GM19438 (cell line): ENCODE measurements around the gene IL3.
"Not testable (repeated sequence)": the region's sequence is repeated elsewhere in the genome, so short reads cannot be mapped to it uniquely, and the experiment has no call there.

Experiments used
- ATAC-seq: cut with Tn5 transposase; IDR thresholded peaks from one replicate; pipeline ENCODE4 v1.9.1; 2021; ENCODE audit warnings: low read depth; ENCODE audit not compliant: unreplicated experiment

The IL3 gene

GRCh38 chr5:132089363-132089762 lies 28.9 kb downstream of the IL3 start:
- no peak for ATAC-seq

GRCh38 chr5:132090107-132090506 lies 29.7 kb downstream of the IL3 start:
- no peak for ATAC-seq

DNA sequence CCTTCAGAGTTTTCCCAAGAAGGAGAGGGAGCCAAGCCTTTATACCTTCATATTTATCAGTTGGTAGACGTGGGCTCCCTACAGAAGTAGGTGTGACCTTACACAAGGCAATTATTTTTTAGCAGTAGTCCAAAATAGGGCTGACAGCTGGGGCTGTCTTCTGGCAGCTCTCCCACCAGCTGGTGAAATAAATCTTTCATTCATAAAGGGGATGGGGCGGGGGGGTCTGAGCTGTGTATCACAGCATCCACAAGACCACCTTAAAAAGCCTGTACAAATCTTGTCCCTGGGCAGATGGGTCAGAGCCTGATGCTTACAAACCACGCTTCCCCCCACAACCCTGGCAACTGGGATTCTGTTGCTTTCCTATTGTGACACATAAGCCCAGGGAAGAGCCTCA lies 32.8 kb downstream of the IL3 start:
- ATAC-seq, result no peak

DNA sequence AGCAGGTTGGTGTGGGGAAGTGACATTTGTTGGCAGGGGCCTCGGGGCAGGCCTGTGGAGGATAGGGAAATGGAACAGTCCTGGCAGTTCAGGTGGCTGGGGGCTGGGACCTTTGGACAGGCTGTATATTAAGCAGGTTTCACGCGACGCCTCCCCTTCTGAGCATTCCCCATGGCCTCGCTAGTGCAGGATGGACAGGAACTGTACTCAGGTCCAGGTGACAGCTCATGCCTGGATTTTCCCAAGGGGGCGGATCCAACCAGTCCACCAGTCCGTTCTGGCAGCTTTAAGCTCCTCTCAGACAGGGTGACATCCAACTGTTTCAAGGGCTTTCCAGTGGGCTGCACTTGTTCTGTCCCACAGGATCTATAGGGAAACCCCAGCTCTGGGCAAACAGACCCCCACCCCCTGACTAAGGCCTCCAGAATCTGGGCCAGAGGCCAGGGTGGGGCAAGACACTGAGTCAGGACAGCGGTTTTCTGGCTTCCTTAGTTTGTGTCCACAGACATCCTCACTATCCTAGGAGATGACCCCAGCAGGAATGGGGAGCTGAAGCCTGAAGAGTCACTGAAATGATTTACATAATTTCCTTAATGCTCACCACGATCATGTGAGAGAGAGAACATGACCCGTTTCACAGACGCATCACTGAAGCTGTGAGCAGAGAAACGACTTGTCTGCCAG lies 34.1 kb downstream of the IL3 start:
- no peak for ATAC-seq

- ATAC-seq, result no peak
These were observed 34.6 kb downstream of the IL3 start for GRCh38 chr5:132095077-132095410.

DNA sequence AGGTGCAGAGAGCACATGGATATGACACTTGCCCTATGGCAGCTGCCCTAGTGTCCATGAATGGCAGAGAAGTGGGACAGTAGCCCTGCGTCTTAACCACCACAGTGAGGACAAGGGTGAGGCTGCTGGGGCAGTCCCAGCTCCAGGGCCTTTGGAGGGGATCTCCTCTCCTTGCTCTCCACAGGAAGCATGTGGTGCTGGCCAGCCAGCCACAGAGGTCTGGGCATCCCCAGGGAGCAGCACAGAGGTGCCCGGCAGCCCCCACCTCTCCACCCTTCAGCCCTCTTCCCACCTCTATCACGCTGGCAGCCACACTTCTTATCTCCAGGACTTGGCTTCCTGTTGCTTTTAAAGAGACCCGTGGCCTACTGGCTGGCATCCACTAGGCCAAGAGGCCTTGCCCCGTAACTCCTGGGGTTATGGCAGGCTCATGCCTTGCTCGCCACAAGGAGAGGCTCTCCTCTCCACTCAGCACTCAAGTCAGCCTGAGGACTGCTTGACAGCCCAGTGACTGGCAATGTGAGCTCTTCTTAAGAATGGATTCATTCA lies 35.0 kb downstream of the IL3 start:
- no peak for ATAC-seq

GRCh38 chr5:132096904-132097303 lies 36.4 kb downstream of the IL3 start:
- ATAC-seq, result no peak

DNA sequence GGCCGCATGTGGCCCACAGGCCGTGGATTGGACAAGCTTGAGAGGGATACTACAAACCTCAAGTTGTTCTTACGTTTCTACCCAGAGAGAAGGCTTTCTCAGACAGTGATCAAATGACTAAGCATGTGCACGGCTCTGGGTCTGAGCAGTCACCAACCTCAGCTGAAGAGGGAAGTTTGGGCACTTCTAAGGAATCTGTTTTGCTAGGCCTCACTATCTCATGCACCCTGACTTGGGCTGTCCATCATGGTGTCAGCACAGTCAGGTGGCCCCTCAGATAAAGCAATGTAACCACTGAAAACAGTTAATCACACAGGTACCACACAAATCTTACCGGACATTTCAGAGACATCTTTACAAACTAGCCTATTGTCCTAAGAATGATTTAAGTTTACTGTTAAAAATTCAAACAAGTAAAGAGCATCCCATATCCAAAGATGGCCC lies 37.7 kb downstream of the IL3 start:
- no peak for ATAC-seq

DNA sequence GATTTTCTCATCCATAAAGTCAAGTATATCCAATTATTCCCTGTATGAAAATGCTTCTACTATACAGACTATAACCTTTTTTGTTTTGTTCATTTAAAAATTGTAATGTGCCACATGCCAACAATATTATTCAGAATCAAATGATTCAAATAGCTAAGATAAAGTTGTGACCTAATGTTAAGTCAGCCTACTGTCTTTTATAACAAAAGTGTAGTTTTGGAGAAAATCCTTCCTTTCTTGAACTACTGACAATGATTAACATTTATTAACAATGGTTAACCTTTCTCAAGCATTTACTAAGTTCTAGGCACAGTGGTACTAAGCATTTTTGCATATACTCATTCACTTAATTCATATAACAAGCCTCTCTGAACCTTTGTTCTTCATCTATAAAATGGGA lies 38.2 kb downstream of the IL3 start:
- ATAC-seq, result no peak

GRCh38 chr5:132099076-132099748 lies 38.8 kb downstream of the IL3 start:
- ATAC-seq, result no peak

- no peak for ATAC-seq
These were observed 39.5 kb downstream of the IL3 start for GRCh38 chr5:132099905-132100304.

GRCh38 chr5:132100672-132101261 lies 40.3 kb downstream of the IL3 start:
- no peak for ATAC-seq

DNA sequence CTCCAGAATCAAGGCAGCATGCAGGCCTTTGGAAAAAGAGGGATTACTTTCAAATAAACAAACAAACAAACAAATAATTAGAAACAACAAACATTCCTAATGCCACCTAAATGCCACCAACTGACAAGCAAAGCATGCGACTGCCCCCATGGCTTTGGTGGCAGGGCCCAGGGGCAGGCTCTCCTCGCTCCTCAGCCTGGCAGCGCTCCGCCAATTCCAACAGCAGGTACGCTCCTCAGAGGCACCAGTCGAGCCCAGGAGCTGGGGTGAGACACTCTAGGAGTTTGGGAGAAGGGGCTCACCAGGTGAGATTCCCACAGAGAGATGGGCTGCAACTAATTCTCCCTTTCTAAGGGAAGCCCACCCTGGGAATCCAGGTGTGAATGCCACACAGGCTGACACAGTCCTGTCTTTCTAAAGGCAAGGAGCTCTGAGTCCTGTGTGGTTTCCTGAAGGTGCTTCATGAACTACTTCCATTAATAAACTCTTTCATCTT lies 41.0 kb downstream of the IL3 start:
- no peak for ATAC-seq

GRCh38 chr5:132102101-132102701 lies 41.7 kb downstream of the IL3 start:
- ATAC-seq, result no peak

DNA sequence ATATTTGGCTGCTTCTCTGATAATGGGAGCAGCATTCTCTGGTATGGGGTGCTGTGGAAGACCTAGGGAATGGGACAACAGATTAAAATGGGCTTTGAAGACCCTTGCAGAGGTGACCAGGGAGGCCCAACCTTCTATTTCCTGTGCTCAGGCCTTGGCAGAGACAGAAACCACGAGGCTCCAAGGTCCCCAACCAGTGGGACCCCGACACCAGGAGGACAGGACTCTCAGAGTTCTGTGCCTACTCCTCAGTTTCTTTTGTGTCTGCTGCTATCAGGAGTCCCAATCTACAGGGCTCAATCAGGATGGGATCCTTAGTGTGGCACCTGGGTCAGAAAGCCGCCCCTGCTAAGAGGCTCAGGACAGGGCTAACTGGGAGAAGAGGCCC lies 42.5 kb downstream of the IL3 start:
- no peak for ATAC-seq

- ATAC-seq, result peak; percentile 63
These were observed 43.0 kb downstream of the IL3 start for GRCh38 chr5:132103332-132103951.

DNA sequence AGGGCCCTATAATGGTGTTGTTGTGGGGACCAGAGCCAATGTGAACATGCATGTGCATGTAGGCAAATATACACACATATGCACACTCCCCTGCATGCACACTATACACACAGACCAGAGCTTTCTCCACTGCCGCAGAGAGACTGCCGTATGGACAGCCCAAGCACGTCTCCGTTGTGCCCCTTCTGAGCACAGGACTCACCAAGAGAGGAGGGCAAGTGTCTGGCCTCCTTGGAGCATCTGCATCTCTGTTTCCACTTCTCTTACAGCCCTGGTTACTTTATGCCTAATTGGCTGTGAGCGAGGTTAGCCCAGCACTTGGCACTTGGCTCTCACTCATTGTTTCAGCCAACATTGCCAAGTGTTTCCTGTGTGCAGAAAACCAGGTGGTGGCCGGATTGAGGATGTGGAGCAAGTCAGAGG lies 43.5 kb downstream of the IL3 start:
- ATAC-seq, result peak; percentile 28

DNA sequence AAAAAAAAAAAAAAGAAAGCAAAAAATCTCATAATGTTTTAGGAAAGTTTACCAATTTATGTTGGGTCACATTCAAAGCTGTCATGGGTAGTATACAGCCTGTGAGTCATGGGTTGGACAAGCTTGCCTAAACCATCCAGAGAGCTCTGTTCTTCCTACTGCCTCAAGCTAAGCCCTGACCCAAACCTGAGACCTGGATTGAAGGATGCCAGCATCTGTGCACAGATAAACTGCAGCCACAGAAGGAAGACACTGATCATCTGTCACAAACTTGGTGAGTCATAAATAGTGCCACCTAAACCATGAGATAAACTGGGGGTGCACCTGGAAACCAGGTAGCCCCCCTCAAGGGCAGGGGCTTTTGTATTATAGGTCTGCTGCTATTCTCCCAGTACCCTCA lies 44.1 kb downstream of the IL3 start:
- no peak for ATAC-seq

DNA sequence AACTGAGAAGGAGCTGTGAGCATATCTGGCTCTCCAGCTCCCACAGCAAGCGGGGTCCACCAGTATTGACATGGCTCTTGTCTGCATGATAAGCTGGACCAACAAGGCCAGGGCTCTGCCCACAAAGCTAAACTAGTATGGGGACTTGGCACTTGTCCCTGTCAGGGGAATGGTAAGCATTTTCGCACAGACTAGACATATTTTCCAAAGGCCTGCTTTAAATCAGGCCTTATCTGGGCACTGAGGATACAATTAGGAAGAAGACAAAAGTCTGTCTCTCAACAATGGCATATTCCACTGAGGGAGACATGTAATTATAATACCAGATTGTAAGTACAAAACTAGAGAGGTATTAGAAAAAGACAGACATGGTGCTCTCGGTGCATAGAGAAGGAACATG lies 45.2 kb downstream of the IL3 start:
- no peak for ATAC-seq

- ATAC-seq, result not testable (repeated sequence)
These were observed 48.0 kb downstream of the IL3 start for GRCh38 chr5:132108495-132108894.

DNA sequence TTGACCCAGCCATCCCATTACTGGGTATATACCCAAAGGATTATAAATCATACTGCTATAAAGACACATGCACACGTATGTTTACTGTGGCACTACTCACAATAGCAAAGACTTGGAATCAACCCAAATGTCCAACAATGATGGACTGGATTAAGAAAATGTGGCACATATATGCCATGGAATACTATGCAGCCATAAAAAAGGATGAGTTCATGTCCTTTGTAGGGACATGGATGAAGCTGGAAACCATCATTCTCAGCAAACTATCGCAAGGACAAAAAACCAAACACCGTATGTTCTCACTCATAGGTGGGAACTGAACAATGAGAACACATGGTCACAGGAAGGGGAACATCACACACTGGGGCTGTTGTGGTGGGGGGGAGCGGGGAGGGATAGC lies 48.5 kb downstream of the IL3 start:
- ATAC-seq, result not testable (repeated sequence)
